Gastroesophageal sphincter (tissue), 2 donors: ENCODE measurements around the gene CAMK2N2.

Experiments used
- POLR2A ChIP-seq, 2 donors: fragments of 450-650 bp; IDR thresholded peaks; one replicate each; pipeline ENCODE4 v1.6.1; 2017; ENCODE audit warnings: antibody characterized with exemption in 2 of 2, mild to moderate bottlenecking in 2 of 2, moderate library complexity in 1 of 2
- POLR2AphosphoS5 ChIP-seq: sonication (generic); formaldehyde crosslinking; IDR thresholded peaks from one replicate; pipeline ENCODE4 v1.6.1; 2017; ENCODE audit warnings: antibody characterized with exemption

GRCh38 chr3:184231671-184232070 is 29.7 kb downstream of the CAMK2N2 start:
- no peak for TF ChIP-seq POLR2AphosphoS5
- TF ChIP-seq POLR2A (IDR thresholded peaks at IDR 0.05): no peak
